Activated CD4-positive, alpha-beta T cell treated with anti-CD3 and anti-CD28 coated beads, Interleukin-2, amount 10 ng/mL, durations not matched to agents 7 days and 5 days (primary cell): ENCODE results near the gene CD2AP. TPM values are rescaled to one million over a fixed set of nuclear protein-coding genes. Genes with fewer than 3 reads are reported as not detected.
A peak's percentile ranks its signal among the peaks of the same experiment; 100 is the strongest.
"Not testable (repeated sequence)": the region's sequence is repeated elsewhere in the genome, so short reads cannot be mapped to it uniquely, and the experiment has no call there.

Source experiments
- CTCF ChIA-PET: fragments of 350-600 bp; sonication (Branson Sonifier 250); formaldehyde crosslinking; loops from one replicate; lab custom pipeline; 2021; ENCODE audit warnings: antibody characterized with exemption; lab: Charles Lee
- POLR2A ChIA-PET: fragments of 350-600 bp; sonication (Branson Sonifier 250); formaldehyde crosslinking; loops from one replicate; lab custom pipeline; 2021; ENCODE audit warnings: antibody characterized with exemption; lab: Charles Lee
- DNase-seq: peaks from one replicate; pipeline ENCODE4 v3.0.0-alpha.2; 2020
- H3K27ac Mint-ChIP-seq: one replicate; pipeline ENCODE4 v1.8.0; 2021; ENCODE audit warnings: mild to moderate bottlenecking, moderate library complexity, mixed read lengths
- H3K27me3 Mint-ChIP-seq: one replicate; pipeline ENCODE4 v1.8.0; 2021; ENCODE audit warnings: mixed read lengths
- H3K36me3 Mint-ChIP-seq: one replicate; pipeline ENCODE4 v1.8.0; 2021; ENCODE audit warnings: low read depth, mixed read lengths
- H3K4me1 Mint-ChIP-seq: one replicate; pipeline ENCODE4 v1.8.0; 2021; ENCODE audit warnings: mixed read lengths
- H3K4me3 Mint-ChIP-seq: one replicate; pipeline ENCODE4 v1.8.0; 2021; ENCODE audit warnings: mild to moderate bottlenecking, moderate library complexity, mixed read lengths
- H3K9me3 Mint-ChIP-seq: one replicate; pipeline ENCODE4 v1.8.0; 2021; ENCODE audit warnings: mixed read lengths
- total RNA-seq, 2 experiments: library from RNA; stranded (reverse); gene quantifications; one replicate each; pipeline ENCODE4 v1.2.3, GENCODE V29; 2021

Gene CD2AP
- total RNA-seq: 10 to 100 TPM; 35.1 to 40.3 TPM

- peaks cover 36% of the 10 kb centered on the region for H3K4me1 Mint-ChIP-seq
- POLR2A ChIA-PET: interaction anchor here (0.6 to 2.1 kb wide), 4 partner anchors 50 to 145 kb away, joined by 3 to 9 read pairs (median 4); no protein-coding TSS in a partner anchor
- no peaks in the 10 kb centered on the region for H3K27me3 Mint-ChIP-seq
- H3K27ac Mint-ChIP-seq: peak within 1 kb of the TSS; percentile 97
- CTCF ChIA-PET: interaction anchor here (0.7 to 2.2 kb wide), 5 partner anchors 10 to 77 kb away, joined by 3 to 9 read pairs (median 4); no protein-coding TSS in a partner anchor
- no peaks in the 10 kb centered on the region for H3K9me3 Mint-ChIP-seq
- peak; percentile 89 for DNase-seq
- H3K4me3 Mint-ChIP-seq: peak within 1 kb of the TSS; percentile 97
- peaks cover 2% of the 10 kb centered on the region for H3K36me3 Mint-ChIP-seq
These were observed at the start of gene CD2AP for GRCh38 chr6:47477497-47478232. TSS of gene CD2AP (plus strand) at chr6:47477789. CDS start at chr6:47478245, 456 bp downstream.

- ChIA-PET CTCF (interaction anchor here (1.0 kb wide), 1 partner anchor 15 kb away, joined by 3 read pairs; no protein-coding TSS in a partner anchor), POLR2A (interaction anchor here (0.6 kb wide), 1 partner anchor 49 kb away, joined by 6 read pairs; the partner anchor contains the start of gene CD2AP)
- Mint-ChIP-seq H3K36me3 (peaks cover 13% of the 10 kb centered on the region), H3K27me3 (peaks cover 4% of the 10 kb centered on the region), H3K27ac (no peak overlapping the region), H3K4me3 (no peak overlapping the region), H3K9me3 (peaks cover 38% of the 10 kb centered on the region), H3K4me1 (peaks cover 8% of the 10 kb centered on the region)
- no peak for DNase-seq
These were observed 49.3 kb upstream of the CD2AP start for GRCh38 chr6:47428288-47428687.

- DNase-seq: no peak
- peaks cover 8% of the 10 kb centered on the region for H3K4me1 Mint-ChIP-seq
- H3K4me3 Mint-ChIP-seq: no peak overlapping the region
- no peak overlapping the region for H3K27ac Mint-ChIP-seq
- ChIA-PET POLR2A (no interaction called here), CTCF (interaction anchor here (1.0 kb wide), 1 partner anchor 15 kb away, joined by 3 read pairs; no protein-coding TSS in a partner anchor)
- no peaks in the 10 kb centered on the region for H3K27me3 Mint-ChIP-seq
- H3K9me3 Mint-ChIP-seq: peaks cover 38% of the 10 kb centered on the region
- H3K36me3 Mint-ChIP-seq: peaks cover 13% of the 10 kb centered on the region
These were observed 48.6 kb upstream of the CD2AP start for GRCh38 chr6:47428746-47429664.

- Mint-ChIP-seq H3K36me3 (peaks cover 2% of the 10 kb centered on the region), H3K27ac (no peak overlapping the region), H3K4me1 (no peaks in the 10 kb centered on the region), H3K4me3 (no peak overlapping the region), H3K27me3 (peaks cover 4% of the 10 kb centered on the region), H3K9me3 (peaks cover 12% of the 10 kb centered on the region)
- CTCF ChIA-PET: interaction anchor here (0.6 to 0.7 kb wide), 2 partner anchors 17 to 1317 kb away, joined by 3 to 10 read pairs; no protein-coding TSS in a partner anchor
- POLR2A ChIA-PET: no interaction called here
- no peak for DNase-seq
These were observed 43.0 kb upstream of the CD2AP start for GRCh38 chr6:47434372-47435253.

GRCh38 chr6:47435254-47435612 lies 42.4 kb upstream of the CD2AP start:
- CTCF ChIA-PET: no interaction called here
- Mint-ChIP-seq H3K4me3 (no peak overlapping the region), H3K27me3 (peaks cover 4% of the 10 kb centered on the region), H3K27ac (no peak overlapping the region), H3K36me3 (peaks cover 2% of the 10 kb centered on the region), H3K4me1 (no peaks in the 10 kb centered on the region), H3K9me3 (peaks cover 8% of the 10 kb centered on the region)
- no peak for DNase-seq
- POLR2A ChIA-PET: no interaction called here

- H3K4me3 Mint-ChIP-seq: no peak overlapping the region
- no peak for DNase-seq
- ChIA-PET POLR2A (no interaction called here), CTCF (interaction anchor here (0.8 kb wide), 1 partner anchor 18 kb away, joined by 3 read pairs; no protein-coding TSS in a partner anchor)
- no peaks in the 10 kb centered on the region for H3K36me3 Mint-ChIP-seq
- H3K27me3 Mint-ChIP-seq: peaks cover 4% of the 10 kb centered on the region
- no peak overlapping the region for H3K27ac Mint-ChIP-seq
- no peaks in the 10 kb centered on the region for H3K4me1 Mint-ChIP-seq
- no peaks in the 10 kb centered on the region for H3K9me3 Mint-ChIP-seq
These were observed 40.0 kb upstream of the CD2AP start for GRCh38 chr6:47437592-47437991.

- POLR2A ChIA-PET: no interaction called here
These were observed 38.9 kb upstream of the CD2AP start for GRCh38 chr6:47438481-47439347.

GRCh38 chr6:47439348-47439668 lies 38.3 kb upstream of the CD2AP start:
- no peaks in the 10 kb centered on the region for H3K9me3 Mint-ChIP-seq
- ChIA-PET CTCF (interaction anchor here (0.6 kb wide), 1 partner anchor 1148 kb away, joined by 3 read pairs; no protein-coding TSS in a partner anchor), POLR2A (no interaction called here)
- no peaks in the 10 kb centered on the region for H3K4me1 Mint-ChIP-seq
- H3K4me3 Mint-ChIP-seq: no peak overlapping the region
- H3K27me3 Mint-ChIP-seq: peaks cover 4% of the 10 kb centered on the region
- no peak for DNase-seq
- no peaks in the 10 kb centered on the region for H3K36me3 Mint-ChIP-seq
- no peak overlapping the region for H3K27ac Mint-ChIP-seq

More at GRCh38 chr6:47438481-47439347, 38.9 kb upstream of the CD2AP start:
- peaks cover 4% of the 10 kb centered on the region for H3K27me3 Mint-ChIP-seq
- H3K4me3 Mint-ChIP-seq: no peak overlapping the region
- H3K9me3 Mint-ChIP-seq: no peaks in the 10 kb centered on the region
- no peaks in the 10 kb centered on the region for H3K36me3 Mint-ChIP-seq
- H3K27ac Mint-ChIP-seq: no peak overlapping the region
- no peak for DNase-seq
- CTCF ChIA-PET: no interaction called here
- no peaks in the 10 kb centered on the region for H3K4me1 Mint-ChIP-seq

GRCh38 chr6:47440719-47441118 lies 36.9 kb upstream of the CD2AP start:
- peaks cover 2% of the 10 kb centered on the region for H3K9me3 Mint-ChIP-seq
- no peaks in the 10 kb centered on the region for H3K4me1 Mint-ChIP-seq
- no peak overlapping the region for H3K27ac Mint-ChIP-seq
- DNase-seq: no peak
- H3K27me3 Mint-ChIP-seq: peaks cover 4% of the 10 kb centered on the region
- ChIA-PET POLR2A (no interaction called here), CTCF (no interaction called here)
- no peak overlapping the region for H3K4me3 Mint-ChIP-seq
- peaks cover 2% of the 10 kb centered on the region for H3K36me3 Mint-ChIP-seq

GRCh38 chr6:47444964-47445363 lies 32.6 kb upstream of the CD2AP start:
- H3K27me3 Mint-ChIP-seq, H3K27ac Mint-ChIP-seq, H3K4me3 Mint-ChIP-seq, H3K9me3 Mint-ChIP-seq, POLR2A ChIA-PET, H3K4me1 Mint-ChIP-seq, H3K36me3 Mint-ChIP-seq, DNase-seq, CTCF ChIA-PET: not testable (repeated sequence)

GRCh38 chr6:47446669-47447330 lies 30.8 kb upstream of the CD2AP start:
- ChIA-PET POLR2A (no interaction called here), CTCF (interaction anchor here (0.8 kb wide), 1 partner anchor 333 kb away, joined by 4 read pairs; no protein-coding TSS in a partner anchor)
- no peaks in the 10 kb centered on the region for H3K27me3 Mint-ChIP-seq
- H3K4me1 Mint-ChIP-seq: peaks cover 8% of the 10 kb centered on the region
- H3K27ac Mint-ChIP-seq: no peak overlapping the region
- no peak overlapping the region for H3K4me3 Mint-ChIP-seq
- peaks cover 2% of the 10 kb centered on the region for H3K36me3 Mint-ChIP-seq
- H3K9me3 Mint-ChIP-seq: peaks cover 5% of the 10 kb centered on the region
- DNase-seq: no peak
